Mesodermal cell (in vitro differentiated cells): ENCODE results near the gene AKR1E2.

ENCODE experiments used
- H3K27ac ChIP-seq: 2 replicates; pipeline ENCODE4 v1.7.0; 2013; ENCODE audit warnings: mild to moderate bottlenecking, low read depth, low read length, moderate library complexity; ENCODE audit not compliant: severe bottlenecking
- H3K36me3 ChIP-seq: 2 replicates; pipeline ENCODE4 v1.7.1; 2013; ENCODE audit warnings: mild to moderate bottlenecking, low read length, moderate library complexity; ENCODE audit not compliant: control insufficient read depth, insufficient read depth
- H3K4me1 ChIP-seq: one replicate; pipeline ENCODE4 v1.7.1; 2013; ENCODE audit warnings: mild to moderate bottlenecking, low read length; ENCODE audit not compliant: insufficient read depth, control insufficient read depth, poor library complexity, severe bottlenecking
- H3K4me3 ChIP-seq: 2 replicates; pipeline ENCODE4 v1.7.0; 2013; ENCODE audit warnings: low read length, control low read depth, mild to moderate bottlenecking; ENCODE audit not compliant: insufficient read depth, poor library complexity, severe bottlenecking; ENCODE audit errors: extremely low read depth
- H3K9me3 ChIP-seq: 2 replicates; pipeline ENCODE4 v1.7.1; 2013; ENCODE audit warnings: mild to moderate bottlenecking, low read length, moderate library complexity; ENCODE audit not compliant: control insufficient read depth
- WGBS, 2 experiments: methylation state at CpG; one replicate each; pipeline ENCODE4 v1.1.5; 2013; ENCODE audit warnings: missing lambda C conversion rate in 2 of 2; ENCODE audit not compliant: insufficient coverage in 2 of 2; 5-methylcytosine and 5-hydroxymethylcytosine counted together

AKR1E2 gene

GRCh38 chr10:4865945-4866661, 40.1 kb downstream of the AKR1E2 start:
- H3K4me3 ChIP-seq, result no peak overlapping the region
- no peak overlapping the region for H3K27ac ChIP-seq
- H3K9me3 ChIP-seq, result peaks cover 6% of the 10 kb centered on the region
- peaks cover 3% of the 10 kb centered on the region for H3K4me1 ChIP-seq
- 80 to 82% methylated on average over 1 to 5 of the region's 7 CpGs for whole genome bisulfite sequencing, 2 experiments
- H3K36me3 ChIP-seq, result no peaks in the 10 kb centered on the region

DNA sequence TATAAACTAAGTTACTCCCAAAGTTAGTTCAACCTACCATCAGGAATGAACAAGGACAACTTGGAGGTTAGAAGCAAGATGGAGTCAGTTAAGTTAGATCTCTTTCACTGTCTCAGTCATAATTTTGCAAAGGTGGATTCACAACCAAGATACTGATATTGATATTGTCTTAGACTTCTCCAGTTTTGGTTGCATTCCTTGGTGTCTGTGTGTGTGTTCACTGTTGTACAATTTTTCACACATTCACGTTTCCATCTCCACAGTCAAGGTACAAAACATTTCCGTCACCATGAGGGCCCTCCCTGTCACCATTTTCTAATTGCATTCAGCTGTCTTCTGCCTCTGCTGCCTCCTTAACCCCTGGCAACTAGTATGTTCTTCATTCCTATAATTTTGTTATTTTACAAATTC, 41.1 kb downstream of the AKR1E2 start:
- Histone ChIP-seq H3K27ac (peak overlapping the region; percentile 93), H3K9me3 (peaks cover 6% of the 10 kb centered on the region), H3K4me1 (peaks cover 3% of the 10 kb centered on the region), H3K4me3 (no peak overlapping the region), H3K36me3 (no peaks in the 10 kb centered on the region)
- WGBS, 2 experiments, result 90 to 100% methylated on average over 1 to 2 of the region's 2 CpGs

GRCh38 chr10:4867520-4868356, 41.7 kb downstream of the AKR1E2 start:
- peak overlapping the region; percentile 93 for H3K27ac ChIP-seq
- peaks cover 6% of the 10 kb centered on the region for H3K9me3 ChIP-seq
- no peaks in the 10 kb centered on the region for H3K36me3 ChIP-seq
- 27 to 56% methylated on average over 5 of the region's 9 CpGs for WGBS, 2 experiments
- H3K4me3 ChIP-seq, result no peak overlapping the region
- peaks cover 3% of the 10 kb centered on the region for H3K4me1 ChIP-seq

DNA sequence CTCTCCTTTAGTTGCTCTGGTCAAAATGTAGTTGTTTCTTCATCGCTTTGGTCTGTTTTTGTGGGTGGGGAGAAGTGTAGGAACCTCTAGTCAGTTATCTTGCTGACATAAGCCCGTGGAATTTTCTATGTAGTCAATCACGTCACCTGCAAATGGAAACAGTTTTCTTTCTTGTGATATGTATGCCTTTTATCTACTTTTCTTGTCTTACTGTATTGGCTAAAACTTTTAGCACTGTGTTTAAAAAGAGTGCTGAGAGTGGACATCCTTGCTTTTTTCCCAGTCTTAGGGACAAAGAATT, 42.3 kb downstream of the AKR1E2 start:
- H3K36me3 ChIP-seq, result no peaks in the 10 kb centered on the region
- WGBS, 2 experiments, result 50% methylated on average over 1 of the region's 3 CpGs; no CpG with 5 or more reads in 1 of the 2 experiments
- no peak overlapping the region for H3K4me3 ChIP-seq
- peak overlapping the region; percentile 93 for H3K27ac ChIP-seq
- H3K4me1 ChIP-seq, result peaks cover 3% of the 10 kb centered on the region
- H3K9me3 ChIP-seq, result peaks cover 6% of the 10 kb centered on the region

DNA sequence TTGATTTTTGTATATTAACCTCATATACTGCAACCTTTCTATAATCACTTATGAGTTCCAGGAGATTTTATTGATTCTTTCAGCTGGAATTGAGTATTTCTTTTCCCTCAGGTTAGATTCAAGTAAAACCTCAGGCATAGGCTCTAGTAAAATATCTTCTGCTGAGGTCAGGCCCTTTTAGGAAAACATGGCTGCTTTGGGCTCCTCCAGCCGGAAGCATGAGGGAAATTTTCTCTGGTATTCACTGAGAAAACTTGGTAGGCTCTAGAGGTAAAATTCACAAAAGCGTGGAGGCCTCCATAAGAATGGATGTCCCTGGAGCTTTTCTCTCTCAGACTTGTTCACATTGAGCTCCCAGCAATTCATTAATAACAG, 56.7 kb downstream of the AKR1E2 start:
- no peak overlapping the region for H3K27ac ChIP-seq
- H3K36me3 ChIP-seq, result no peaks in the 10 kb centered on the region
- no peaks in the 10 kb centered on the region for H3K4me1 ChIP-seq
- H3K9me3 ChIP-seq, result no peaks in the 10 kb centered on the region
- 100% methylated on average over 2 of the region's 2 CpGs for WGBS, 2 experiments
- no peak overlapping the region for H3K4me3 ChIP-seq

GRCh38 chr10:4883079-4883739, 57.2 kb downstream of the AKR1E2 start:
- H3K36me3 ChIP-seq, result no peaks in the 10 kb centered on the region
- WGBS, 2 experiments, result 88 to 97% methylated on average over 1 to 4 of the region's 4 CpGs
- no peak overlapping the region for H3K27ac ChIP-seq
- H3K4me1 ChIP-seq, result no peaks in the 10 kb centered on the region
- H3K9me3 ChIP-seq, result no peaks in the 10 kb centered on the region
- no peak overlapping the region for H3K4me3 ChIP-seq

- no peak overlapping the region for H3K27ac ChIP-seq
- H3K4me1 ChIP-seq, result no peaks in the 10 kb centered on the region
- 63 to 93% methylated on average over 2 to 3 of the region's 3 CpGs for WGBS, 2 experiments
- no peak overlapping the region for H3K4me3 ChIP-seq
- H3K36me3 ChIP-seq, result no peaks in the 10 kb centered on the region
- H3K9me3 ChIP-seq, result no peaks in the 10 kb centered on the region
Measured at GRCh38 chr10:4885162-4885561, 59.2 kb downstream of the AKR1E2 start.

GRCh38 chr10:4887501-4887900, 61.5 kb downstream of the AKR1E2 start:
- Histone ChIP-seq H3K4me1 (no peaks in the 10 kb centered on the region), H3K9me3 (no peaks in the 10 kb centered on the region), H3K36me3 (no peaks in the 10 kb centered on the region), H3K27ac (no peak overlapping the region), H3K4me3 (no peak overlapping the region)
- 84 to 97% methylated on average over 7 to 8 of the region's 9 CpGs for WGBS, 2 experiments

DNA sequence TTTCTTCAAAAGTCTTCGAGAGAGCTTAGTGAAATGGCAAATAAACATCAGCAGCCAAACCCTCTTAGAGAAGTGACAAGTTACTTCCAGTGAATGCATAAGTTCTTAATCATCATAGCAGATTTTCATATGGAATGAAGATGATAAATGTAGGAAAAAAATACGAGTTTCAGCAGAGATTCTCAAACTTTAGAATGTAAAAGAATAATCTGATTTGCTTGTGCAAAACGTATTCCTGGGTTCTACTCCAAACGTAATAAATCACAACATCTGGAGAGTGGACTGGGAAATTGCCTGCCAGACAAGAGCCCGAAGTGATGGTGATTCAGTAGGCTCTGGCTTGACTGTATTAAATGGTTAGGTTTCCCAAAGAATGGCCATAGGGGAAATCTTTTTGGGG, 62.2 kb downstream of the AKR1E2 start:
- Histone ChIP-seq H3K4me1 (no peaks in the 10 kb centered on the region), H3K27ac (no peak overlapping the region), H3K4me3 (no peak overlapping the region), H3K36me3 (no peaks in the 10 kb centered on the region), H3K9me3 (no peaks in the 10 kb centered on the region)
- WGBS, 2 experiments, result 66 to 67% methylated on average over 3 to 4 of the region's 5 CpGs

DNA sequence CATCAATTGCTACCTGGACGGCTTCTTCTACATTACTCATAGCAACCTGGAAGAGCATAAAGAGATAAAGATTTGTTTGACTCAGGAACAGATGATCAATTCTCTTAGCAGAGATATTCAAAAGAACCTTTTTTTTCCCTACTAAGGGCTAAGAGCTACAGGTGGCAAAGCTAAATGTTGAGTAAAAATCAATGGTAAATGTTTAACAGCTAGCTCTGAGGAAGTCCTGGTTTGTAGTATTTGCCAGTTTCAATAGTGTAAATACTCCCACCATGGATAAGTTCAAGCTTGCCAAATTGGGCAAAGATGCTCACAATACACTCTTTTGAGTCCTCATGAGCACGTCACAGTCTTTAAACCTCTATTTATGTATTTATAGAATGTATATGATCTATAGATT, 64.0 kb downstream of the AKR1E2 start:
- no peaks in the 10 kb centered on the region for H3K4me1 ChIP-seq
- H3K36me3 ChIP-seq, result no peaks in the 10 kb centered on the region
- WGBS, 2 experiments, result no CpG with 5 or more reads among the region's 2 CpGs
- H3K9me3 ChIP-seq, result no peaks in the 10 kb centered on the region
- H3K4me3 ChIP-seq, result no peak overlapping the region
- no peak overlapping the region for H3K27ac ChIP-seq
